ENCODE results near the gene EYA2. TPM values are rescaled to one million over a fixed set of nuclear protein-coding genes. Genes with fewer than 3 reads are reported as not detected.

Gene EYA2
- total RNA-seq, 1 experiment from 2014 or later = 0.74 TPM

- Histone ChIP-seq H3K79me2 (ENCODE audit: insufficient read depth, low read length) (no peaks in the 10 kb centered on the region), H3K27ac (ENCODE audit: insufficient read length, low read depth, low read length) (no peak overlapping the region), H3K4me1 (ENCODE audit: insufficient read depth, low read length) (no peaks in the 10 kb centered on the region), H3K4me2 (ENCODE audit: insufficient read depth, insufficient read length, low read length) (no peak overlapping the region), H2BK5ac (ENCODE audit: insufficient read length, low read length) (no peak overlapping the region), H2AK5ac (ENCODE audit: insufficient read length, low read length) (no peak overlapping the region), H3K23ac (ENCODE audit: insufficient read length, low read depth, low read length) (no peak overlapping the region), H2BK12ac (ENCODE audit: insufficient read length, low read depth, low read length) (no peak overlapping the region), H3K9me3 (ENCODE audit: control insufficient read depth, low read depth, low read length) (no peaks in the 10 kb centered on the region), H2BK20ac (ENCODE audit: low read depth, low read length, poor library complexity, severe bottlenecking) (no peak overlapping the region), H4K20me1 (ENCODE audit: control insufficient read depth, insufficient read depth, insufficient read length) (no peaks in the 10 kb centered on the region), H2BK15ac (ENCODE audit: low read depth, low read length) (no peak overlapping the region), H3K14ac (ENCODE audit: insufficient read depth, low read length) (no peak overlapping the region), H3K23me2 (ENCODE audit: insufficient read length, low read depth, low read length, poor library complexity, severe bottlenecking) (no peaks in the 10 kb centered on the region), H3K79me1 (ENCODE audit: insufficient read depth, low read depth, low read length, poor library complexity, severe bottlenecking) (no peaks in the 10 kb centered on the region), H3K27me3 (ENCODE audit: insufficient read depth, low read length) (no peaks in the 10 kb centered on the region), H4K8ac (replicated peaks; ENCODE audit: insufficient read length, low read depth, low read length) (no peak overlapping the region), H2AFZ (ENCODE audit: low read length) (no peak overlapping the region), H3T11ph (ENCODE audit: low read length) (no peak overlapping the region), H3K9ac (ENCODE audit: extremely low read depth, insufficient read length, low read length) (no peak overlapping the region), H3K4ac (ENCODE audit: low read depth, low read length) (no peak overlapping the region), H4K5ac (ENCODE audit: insufficient read length, low read depth, low read length) (no peak overlapping the region), H3K56ac (ENCODE audit: insufficient read length, low read depth, low read length) (no peak overlapping the region), H3K18ac (ENCODE audit: insufficient read length, low read depth, low read length) (no peak overlapping the region), H2BK120ac (ENCODE audit: low read depth, low read length, poor library complexity, severe bottlenecking) (no peak overlapping the region), H4K91ac (ENCODE audit: insufficient read length, low read depth, low read length) (no peak overlapping the region)
- H3K4me3 Mint-ChIP-seq = no peak overlapping the region
- H3K27ac Mint-ChIP-seq = peak overlapping the region in 2 of 3 experiments; percentile 65 to 71; a peak in 2 of 7 replicates
- no peaks in the 10 kb centered on the region for H3K9me3 Mint-ChIP-seq
- no peaks in the 10 kb centered on the region for H3K27me3 Mint-ChIP-seq (ENCODE audit: low read depth)
- no peak for TF ChIP-seq CTCF (conservative IDR thresholded peaks at IDR 0.05)
- H3K4me1 Mint-ChIP-seq = peaks cover 8 to 17% of the 10 kb centered on the region in 2 experiments
- H3K36me3 Mint-ChIP-seq (ENCODE audit: insufficient read depth in 1 of 3, low read depth in 3 of 3) = peaks cover 57 to 79% (median 73%) of the 10 kb centered on the region in 3 experiments
- WGBS (ENCODE audit: extremely low coverage, insufficient read length, low lambda C conversion rate) = no CpG with 5 or more reads among the region's 1 CpG
- DNase-seq = no peak
These were observed 341.9 kb downstream of the EYA2 start for GRCh38 chr20:47236639-47236900.
